ENCODE measurements around the gene BDKRB1.

BDKRB1 gene

GRCh38 chr14:96297997-96298515 is 42.0 kb downstream of the BDKRB1 start:
- no peak for DNase-seq (ENCODE audit: low spot score)
- ChIA-PET CTCF (interaction anchor here (0.6 to 1.0 kb wide), 3 partner anchors 10 to 136 kb away, joined by 3 to 4 read pairs (median 3); no protein-coding TSS in a partner anchor), POLR2A (ENCODE audit: low non-redundant PET) (no interaction called here)
- H3K27ac ChIP-seq: no peak overlapping the region
- TF ChIP-seq CTCF (conservative IDR thresholded peaks at IDR 0.05; ENCODE audit: low read depth): no peak

GRCh38 chr14:96299441-96299840 is 43.4 kb downstream of the BDKRB1 start:
- CTCF ChIA-PET: no interaction called here
- POLR2A ChIA-PET (ENCODE audit: low non-redundant PET): no interaction called here
- DNase-seq (ENCODE audit: low spot score): no peak

GRCh38 chr14:96303981-96304380 is 48.0 kb downstream of the BDKRB1 start:
- H3K27ac ChIP-seq: no peak overlapping the region
- ChIA-PET POLR2A (ENCODE audit: low non-redundant PET) (no interaction called here), CTCF (no interaction called here)
- TF ChIP-seq CTCF (conservative IDR thresholded peaks at IDR 0.05; ENCODE audit: low read depth): no peak
- no peak for DNase-seq (ENCODE audit: low spot score)

More at GRCh38 chr14:96299441-96299840, 43.4 kb downstream of the BDKRB1 start:
- TF ChIP-seq CTCF (conservative IDR thresholded peaks at IDR 0.05; ENCODE audit: low read depth): no peak
- no peak overlapping the region for H3K27ac ChIP-seq

- TF ChIP-seq CTCF (conservative IDR thresholded peaks at IDR 0.05; ENCODE audit: low read depth): no peak
- ChIA-PET POLR2A (ENCODE audit: low non-redundant PET) (no interaction called here), CTCF (no interaction called here)
- DNase-seq (ENCODE audit: low spot score): peak; percentile 5
- H3K27ac ChIP-seq: no peak overlapping the region
Observed at GRCh38 chr14:96304956-96305355, 48.9 kb downstream of the BDKRB1 start.

GRCh38 chr14:96307434-96307833 is 51.4 kb downstream of the BDKRB1 start:
- no peak for TF ChIP-seq CTCF (conservative IDR thresholded peaks at IDR 0.05; ENCODE audit: low read depth)
- DNase-seq (ENCODE audit: low spot score): no peak
- ChIA-PET POLR2A (ENCODE audit: low non-redundant PET) (no interaction called here), CTCF (interaction anchor here (0.6 to 0.9 kb wide), 2 partner anchors 41 to 118 kb away, joined by 3 to 5 read pairs; no protein-coding TSS in a partner anchor)
- H3K27ac ChIP-seq: no peak overlapping the region

- H3K27ac ChIP-seq: no peak overlapping the region
- ChIA-PET CTCF (interaction anchor here (0.6 to 1.2 kb wide), 2 partner anchors 117 to 168 kb away, joined by 3 to 5 read pairs; no protein-coding TSS in a partner anchor), POLR2A (ENCODE audit: low non-redundant PET) (no interaction called here)
- DNase-seq (ENCODE audit: low spot score): no peak
- no peak for TF ChIP-seq CTCF (conservative IDR thresholded peaks at IDR 0.05; ENCODE audit: low read depth)
Observed at GRCh38 chr14:96309133-96309895, 53.3 kb downstream of the BDKRB1 start.

Data from RWPE1 (cell line).